HG03139 (cell line): ENCODE results near the gene STAP1.
"Not testable (repeated sequence)": the region's sequence is repeated elsewhere in the genome, so short reads cannot be mapped to it uniquely, and the experiment has no call there.

Experiments
- ATAC-seq: cut with Tn5 transposase; IDR thresholded peaks from one replicate; pipeline ENCODE4 v1.9.1; 2021; ENCODE audit not compliant: unreplicated experiment

STAP1 gene, protein sequence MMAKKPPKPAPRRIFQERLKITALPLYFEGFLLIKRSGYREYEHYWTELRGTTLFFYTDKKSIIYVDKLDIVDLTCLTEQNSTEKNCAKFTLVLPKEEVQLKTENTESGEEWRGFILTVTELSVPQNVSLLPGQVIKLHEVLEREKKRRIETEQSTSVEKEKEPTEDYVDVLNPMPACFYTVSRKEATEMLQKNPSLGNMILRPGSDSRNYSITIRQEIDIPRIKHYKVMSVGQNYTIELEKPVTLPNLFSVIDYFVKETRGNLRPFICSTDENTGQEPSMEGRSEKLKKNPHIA

DNA sequence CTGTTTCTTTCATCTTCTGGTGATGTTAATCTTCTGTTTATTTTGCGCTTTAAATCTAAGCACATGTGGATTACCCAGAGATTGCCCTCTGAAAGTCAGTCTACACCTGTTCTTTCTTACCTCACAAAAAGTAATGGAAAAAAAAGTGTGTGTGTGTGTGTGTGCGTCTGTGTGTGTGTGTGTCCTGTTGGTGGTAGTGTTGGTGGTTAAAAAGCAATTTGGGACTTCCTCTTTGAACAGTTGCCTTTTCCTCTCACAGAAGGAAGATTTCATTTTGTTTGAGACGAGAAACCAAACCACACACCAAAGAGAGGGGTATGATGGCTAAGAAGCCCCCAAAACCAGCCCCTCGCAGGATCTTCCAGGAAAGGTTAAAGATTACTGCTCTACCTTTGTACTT is at the start of gene STAP1:
Gene STAP1, plus strand, starts transcription at position 235 of the 400 bp plus-strand sequence. Its CDS starts 83 bp downstream, at position 318.
- ATAC-seq, result peak; percentile 65

GRCh38 chr4:67512501-67512900 is 46.0 kb upstream of the STAP1 start:
- ATAC-seq, result no peak

- no peak for ATAC-seq
Measured at GRCh38 chr4:67520141-67520540, 38.4 kb upstream of the STAP1 start.

DNA sequence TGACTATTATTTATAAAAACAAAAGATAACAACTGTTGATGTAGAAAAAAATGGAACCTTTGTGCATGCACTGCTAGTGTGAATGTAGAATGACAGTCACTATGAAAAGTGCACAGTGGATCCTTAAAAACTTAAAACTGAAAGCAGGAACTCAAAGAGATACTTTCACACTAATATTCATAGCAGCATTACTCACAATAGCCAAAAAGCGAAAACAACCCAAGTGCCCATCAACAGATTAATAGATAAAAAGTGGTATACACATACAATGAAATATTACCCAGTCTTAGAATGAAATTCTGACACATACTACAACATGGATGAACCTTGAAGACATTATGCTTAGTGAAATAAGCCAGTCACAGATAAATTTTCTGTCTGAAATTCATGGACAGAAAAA is 37.0 kb upstream of the STAP1 start:
- peak; percentile 59 for ATAC-seq

GRCh38 chr4:67522230-67522629 is 36.3 kb upstream of the STAP1 start:
- ATAC-seq, result no peak

DNA sequence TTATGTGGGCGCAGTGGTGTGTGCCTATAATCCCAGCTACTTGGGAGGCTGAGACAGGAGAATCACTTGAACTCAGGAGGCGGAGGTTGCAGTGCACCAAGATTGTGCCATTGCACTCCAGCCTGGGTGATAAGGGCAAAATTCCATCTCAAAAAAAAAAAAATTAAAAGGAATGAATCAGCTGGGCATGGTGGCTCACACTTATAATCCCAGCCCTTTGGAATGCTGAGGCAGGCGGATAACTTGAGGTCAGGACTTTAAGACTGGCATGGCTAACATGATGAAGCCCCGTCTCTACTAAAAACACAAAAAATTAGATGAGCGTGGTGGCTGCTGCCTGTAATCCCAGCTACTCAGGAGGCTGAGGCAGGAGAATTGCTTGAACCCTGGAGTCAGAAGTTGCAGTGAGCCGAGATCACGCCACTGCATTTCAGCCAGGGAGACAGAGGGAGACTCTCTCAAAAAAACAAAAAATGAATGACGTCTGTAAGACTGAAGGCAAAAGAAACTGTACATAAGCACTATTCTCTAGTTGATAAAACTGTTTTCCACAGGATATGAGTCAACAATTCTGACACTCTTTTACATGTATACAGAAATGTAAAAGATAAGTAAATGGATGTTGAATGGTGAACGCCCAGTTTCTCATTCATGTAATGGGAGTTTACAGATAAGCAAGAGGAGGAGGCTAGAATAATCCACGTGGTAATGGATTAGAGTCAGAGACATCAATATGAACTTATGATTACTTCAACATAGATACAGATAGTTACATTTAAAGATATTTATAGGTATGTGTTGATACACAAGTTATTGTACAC is 35.5 kb upstream of the STAP1 start:
- ATAC-seq, result no peak

GRCh38 chr4:67524140-67524539 is 34.4 kb upstream of the STAP1 start:
- ATAC-seq, result not testable (repeated sequence)

- ATAC-seq, result no peak
Measured at GRCh38 chr4:67531379-67531962, 27.1 kb upstream of the STAP1 start.

DNA sequence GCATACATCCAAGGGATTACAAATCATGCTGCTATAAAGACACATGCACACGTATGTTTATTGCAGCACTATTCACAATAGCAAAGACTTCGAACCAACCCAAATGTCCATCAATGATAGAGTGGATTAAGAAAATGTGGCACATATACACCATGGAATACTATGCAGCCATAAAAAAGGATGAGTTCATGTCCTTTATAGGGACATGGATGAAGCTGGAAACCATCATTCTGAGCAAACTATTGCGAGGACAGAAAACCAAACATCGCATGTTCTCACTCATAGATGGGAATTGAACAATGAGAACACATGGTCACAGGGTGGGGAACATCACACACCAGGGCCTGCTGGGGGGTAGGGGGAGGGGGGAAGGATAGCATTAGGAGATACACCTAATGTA is 26.1 kb upstream of the STAP1 start:
- not testable (repeated sequence) for ATAC-seq

GRCh38 chr4:67533112-67533511 is 25.4 kb upstream of the STAP1 start:
- no peak for ATAC-seq

- ATAC-seq, result no peak
Measured at GRCh38 chr4:67535280-67535840, 23.2 kb upstream of the STAP1 start.

GRCh38 chr4:67539830-67540229 is 18.7 kb upstream of the STAP1 start:
- ATAC-seq, result no peak

- ATAC-seq, result no peak
Measured at GRCh38 chr4:67542076-67542475, 16.5 kb upstream of the STAP1 start.

GRCh38 chr4:67545199-67546003 is 13.1 kb upstream of the STAP1 start, which contains the start of gene CENPC:
Gene CENPC, minus strand, starts transcription at chr4:67545503. Its CDS starts 148 bp downstream, at chr4:67545355.
- peak; percentile 96 for ATAC-seq

GRCh38 chr4:67546004-67546356 is 12.5 kb upstream of the STAP1 start:
- ATAC-seq, result no peak

- ATAC-seq, result no peak
Measured at GRCh38 chr4:67546971-67547370, 11.6 kb upstream of the STAP1 start.

- ATAC-seq, result peak; percentile 28
Measured at GRCh38 chr4:67549123-67549522, 9.4 kb upstream of the STAP1 start.

GRCh38 chr4:67550451-67550850 is 8.1 kb upstream of the STAP1 start:
- no peak for ATAC-seq

GRCh38 chr4:67550857-67551256 is 7.7 kb upstream of the STAP1 start:
- no peak for ATAC-seq

DNA sequence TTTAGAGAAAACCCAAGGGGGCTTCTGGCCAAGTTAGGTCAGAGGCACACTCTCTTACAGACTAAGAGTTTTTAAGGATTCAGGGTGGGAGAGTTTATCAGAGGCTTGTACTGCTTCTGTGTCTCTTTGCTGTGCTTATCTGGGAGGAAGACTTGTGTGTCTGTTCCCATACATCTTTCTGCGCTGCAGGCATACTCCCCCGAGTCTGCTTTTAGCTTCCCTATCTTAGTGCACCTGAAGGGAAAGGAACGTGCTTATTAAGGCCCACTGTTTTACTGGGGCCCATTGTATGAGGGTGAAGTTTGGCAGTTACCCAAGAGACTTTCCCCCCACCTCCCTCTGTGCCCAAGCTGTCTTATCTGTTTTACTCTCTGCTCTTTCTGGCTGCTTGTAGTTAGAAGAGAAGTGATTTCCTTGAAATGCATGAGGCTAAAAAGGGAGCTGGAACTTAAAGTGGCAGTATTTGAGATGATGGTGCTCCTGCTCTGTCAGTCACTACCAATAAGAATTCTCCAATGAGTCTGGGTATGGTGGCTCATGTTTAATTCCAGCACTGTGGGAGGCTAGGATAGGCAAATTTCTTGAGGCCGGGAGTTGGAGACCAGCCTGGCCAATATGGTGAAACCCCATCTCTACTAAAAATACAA is 6.3 kb upstream of the STAP1 start:
- ATAC-seq, result not testable (repeated sequence)
